Measurements from ENCODE around the gene VENTX.

The VENTX gene

GRCh38 chr10:133242611-133243356, 5.1 kb downstream of the VENTX start (continued):
- TF ChIP-seq ZNF626 (tag by site-specific recombination; IDR thresholded peaks at IDR 0.05): no peak

DNA sequence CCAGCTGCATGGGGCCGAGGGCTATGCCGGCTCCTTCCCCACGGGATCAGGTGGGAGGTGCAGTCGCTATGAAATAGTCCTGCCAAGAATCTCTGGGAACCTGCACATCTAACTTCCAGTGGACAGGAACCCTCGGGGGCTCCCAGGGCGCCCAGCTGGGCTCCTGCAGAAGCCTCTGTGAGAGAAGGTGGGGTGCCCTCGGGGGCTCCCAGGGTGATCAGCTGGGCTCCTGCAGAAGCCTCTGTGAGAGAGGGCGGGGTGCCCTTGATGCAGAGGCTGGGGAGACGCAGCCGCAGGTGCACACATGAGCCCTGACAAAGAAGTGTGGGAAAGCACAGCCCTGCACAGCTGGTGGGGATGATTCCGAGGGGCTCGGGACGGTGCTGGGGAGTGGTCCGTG, 5.9 kb downstream of the VENTX start:
- H3K4me1 ChIP-seq (ENCODE audit: control insufficient read depth, insufficient read depth, low read length): no peaks in the 10 kb centered on the region
- POLR2A ChIA-PET: no interaction called here

DNA sequence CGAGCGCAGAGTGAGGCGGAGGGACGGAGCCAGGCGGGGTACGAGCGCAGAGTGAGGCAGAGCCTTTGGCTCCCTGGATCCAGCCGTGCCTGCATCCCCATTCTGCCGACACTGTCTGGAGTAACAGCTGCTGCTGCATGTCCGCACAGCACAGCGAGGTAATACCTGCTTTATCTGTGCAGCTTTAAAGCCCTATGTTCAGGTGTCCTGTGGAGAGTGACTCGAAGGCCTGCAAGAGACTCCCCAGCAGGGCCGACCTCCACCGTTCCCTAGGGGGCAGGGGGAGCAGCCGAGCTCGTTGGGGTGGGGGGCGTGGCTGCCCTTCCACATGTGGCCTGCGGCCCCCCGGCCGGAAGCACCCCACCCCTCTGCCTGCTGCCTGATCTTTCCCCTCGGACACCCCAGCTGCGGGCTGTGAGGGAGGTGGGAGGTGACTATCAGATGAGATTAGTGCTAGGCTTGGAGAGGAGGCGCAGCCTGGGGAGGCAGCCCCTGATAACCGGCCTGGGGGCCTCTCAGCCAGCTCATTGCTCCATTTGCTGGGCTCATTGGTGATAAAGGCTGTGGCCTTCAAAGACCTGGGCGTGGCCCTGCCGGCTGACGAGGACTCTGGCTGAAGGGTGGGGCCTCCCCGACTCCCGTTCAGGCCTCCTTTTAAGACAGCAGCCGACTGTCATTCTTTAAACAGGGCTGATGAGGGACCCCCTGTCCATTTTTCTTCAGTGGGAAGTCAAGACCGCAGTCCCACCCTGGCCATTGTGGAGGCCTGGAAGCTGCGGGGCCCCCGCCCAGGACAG, 8.0 kb downstream of the VENTX start:
- CTCF ChIA-PET: interaction anchor here (0.7 to 1.3 kb wide), 4 partner anchors 15 to 344 kb away, joined by 3 to 5 read pairs (median 3); no protein-coding TSS in a partner anchor
- no peaks in the 10 kb centered on the region for H3K36me3 ChIP-seq (ENCODE audit: control insufficient read depth in 2 of 2, insufficient read depth in 1 of 2, low read length in 2 of 2)
- H3K27ac ChIP-seq (ENCODE audit: extremely low read depth, low read depth, low read length): 0 out of 2 replicates have a peak overlapping the region, but pooled peaks have one; percentile 30
- no peaks in the 10 kb centered on the region for H3K9me3 ChIP-seq (ENCODE audit: control insufficient read depth, insufficient read depth, low read depth, low read length)
- no peaks in the 10 kb centered on the region for H3K4me1 ChIP-seq (ENCODE audit: control insufficient read depth, insufficient read depth, low read length)
- POLR2A ChIA-PET: no interaction called here
- H3K4me3 ChIP-seq (ENCODE audit: low read depth, low read length): no peak overlapping the region
- no peak for TF ChIP-seq ZNF623 (tag by site-specific recombination; IDR thresholded peaks at IDR 0.05)
- no peak for TF ChIP-seq ZFP37 (tag by site-specific recombination; IDR thresholded peaks at IDR 0.05)
- TF ChIP-seq ZNF660 (tag by site-specific recombination; IDR thresholded peaks at IDR 0.05): no peak
- no peak for TF ChIP-seq ZNF610 (tag by site-specific recombination; IDR thresholded peaks at IDR 0.05; ENCODE audit: borderline replicate concordance)
- no peak for TF ChIP-seq ZNF518A (tag by site-specific recombination; conservative IDR thresholded peaks at IDR 0.05; ENCODE audit: low read depth)
- TF ChIP-seq ZNF292 (tag by site-specific recombination; IDR thresholded peaks at IDR 0.05; ENCODE audit: borderline replicate concordance, low read depth): no peak
- peak; percentile 51 for TF ChIP-seq KLF1 (tag by site-specific recombination; IDR thresholded peaks at IDR 0.05)
- no peak for TF ChIP-seq ZNF596 (tag by site-specific recombination; IDR thresholded peaks at IDR 0.05)
- TF ChIP-seq, protein P1, sequence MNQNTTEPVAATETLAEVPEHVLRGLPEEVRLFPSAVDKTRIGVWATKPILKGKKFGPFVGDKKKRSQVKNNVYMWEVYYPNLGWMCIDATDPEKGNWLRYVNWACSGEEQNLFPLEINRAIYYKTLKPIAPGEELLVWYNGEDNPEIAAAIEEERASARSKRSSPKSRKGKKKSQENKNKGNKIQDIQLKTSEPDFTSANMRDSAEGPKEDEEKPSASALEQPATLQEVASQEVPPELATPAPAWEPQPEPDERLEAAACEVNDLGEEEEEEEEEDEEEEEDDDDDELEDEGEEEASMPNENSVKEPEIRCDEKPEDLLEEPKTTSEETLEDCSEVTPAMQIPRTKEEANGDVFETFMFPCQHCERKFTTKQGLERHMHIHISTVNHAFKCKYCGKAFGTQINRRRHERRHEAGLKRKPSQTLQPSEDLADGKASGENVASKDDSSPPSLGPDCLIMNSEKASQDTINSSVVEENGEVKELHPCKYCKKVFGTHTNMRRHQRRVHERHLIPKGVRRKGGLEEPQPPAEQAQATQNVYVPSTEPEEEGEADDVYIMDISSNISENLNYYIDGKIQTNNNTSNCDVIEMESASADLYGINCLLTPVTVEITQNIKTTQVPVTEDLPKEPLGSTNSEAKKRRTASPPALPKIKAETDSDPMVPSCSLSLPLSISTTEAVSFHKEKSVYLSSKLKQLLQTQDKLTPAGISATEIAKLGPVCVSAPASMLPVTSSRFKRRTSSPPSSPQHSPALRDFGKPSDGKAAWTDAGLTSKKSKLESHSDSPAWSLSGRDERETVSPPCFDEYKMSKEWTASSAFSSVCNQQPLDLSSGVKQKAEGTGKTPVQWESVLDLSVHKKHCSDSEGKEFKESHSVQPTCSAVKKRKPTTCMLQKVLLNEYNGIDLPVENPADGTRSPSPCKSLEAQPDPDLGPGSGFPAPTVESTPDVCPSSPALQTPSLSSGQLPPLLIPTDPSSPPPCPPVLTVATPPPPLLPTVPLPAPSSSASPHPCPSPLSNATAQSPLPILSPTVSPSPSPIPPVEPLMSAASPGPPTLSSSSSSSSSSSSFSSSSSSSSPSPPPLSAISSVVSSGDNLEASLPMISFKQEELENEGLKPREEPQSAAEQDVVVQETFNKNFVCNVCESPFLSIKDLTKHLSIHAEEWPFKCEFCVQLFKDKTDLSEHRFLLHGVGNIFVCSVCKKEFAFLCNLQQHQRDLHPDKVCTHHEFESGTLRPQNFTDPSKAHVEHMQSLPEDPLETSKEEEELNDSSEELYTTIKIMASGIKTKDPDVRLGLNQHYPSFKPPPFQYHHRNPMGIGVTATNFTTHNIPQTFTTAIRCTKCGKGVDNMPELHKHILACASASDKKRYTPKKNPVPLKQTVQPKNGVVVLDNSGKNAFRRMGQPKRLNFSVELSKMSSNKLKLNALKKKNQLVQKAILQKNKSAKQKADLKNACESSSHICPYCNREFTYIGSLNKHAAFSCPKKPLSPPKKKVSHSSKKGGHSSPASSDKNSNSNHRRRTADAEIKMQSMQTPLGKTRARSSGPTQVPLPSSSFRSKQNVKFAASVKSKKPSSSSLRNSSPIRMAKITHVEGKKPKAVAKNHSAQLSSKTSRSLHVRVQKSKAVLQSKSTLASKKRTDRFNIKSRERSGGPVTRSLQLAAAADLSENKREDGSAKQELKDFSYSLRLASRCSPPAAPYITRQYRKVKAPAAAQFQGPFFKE (tag by site-specific recombination; IDR thresholded peaks at IDR 0.05; ENCODE audit: borderline replicate concordance): no peak
- TF ChIP-seq MYNN (tag by site-specific recombination; IDR thresholded peaks at IDR 0.05; ENCODE audit: borderline replicate concordance): no peak
- TF ChIP-seq IKZF3 (tag by site-specific recombination; IDR thresholded peaks at IDR 0.05): no peak
- TF ChIP-seq ZNF341 (tag by site-specific recombination; IDR thresholded peaks at IDR 0.05; ENCODE audit: low read depth): no peak
- TF ChIP-seq ZNF670 (tag by site-specific recombination; IDR thresholded peaks at IDR 0.05; ENCODE audit: low read depth): no peak
- no peak for TF ChIP-seq HOXC10 (CRISPR knock-in tag; IDR thresholded peaks at IDR 0.05)
- TF ChIP-seq ZNF791 (tag by site-specific recombination; IDR thresholded peaks at IDR 0.05): no peak

More for the DNA sequence above, 5.9 kb downstream of the VENTX start:
- Histone ChIP-seq H3K27ac (ENCODE audit: extremely low read depth, low read depth, low read length) (no peak overlapping the region), H3K4me3 (ENCODE audit: low read depth, low read length) (no peak overlapping the region), H3K9me3 (ENCODE audit: control insufficient read depth, insufficient read depth, low read depth, low read length) (no peaks in the 10 kb centered on the region), H3K36me3 (ENCODE audit: control insufficient read depth in 2 of 2, insufficient read depth in 1 of 2, low read length in 2 of 2) (no peaks in the 10 kb centered on the region)
- peak; percentile 54; the same call in 1 of the 2 replicates for TF ChIP-seq ZIC2 (tag by site-specific recombination; IDR thresholded peaks at IDR 0.05)
- no peak for TF ChIP-seq ZNF544 (tag by site-specific recombination; IDR thresholded peaks at IDR 0.05)
- no peak for TF ChIP-seq ZNF76 (tag by site-specific recombination; IDR thresholded peaks at IDR 0.05; ENCODE audit: borderline replicate concordance, low read depth)
- no peak for TF ChIP-seq ZNF621 (tag by site-specific recombination; IDR thresholded peaks at IDR 0.05)
- CTCF ChIA-PET: no interaction called here
